GM21528 (cell line): ENCODE data around the gene AMBRA1.
"Not testable (repeated sequence)": the region's sequence is repeated elsewhere in the genome, so short reads cannot be mapped to it uniquely, and the experiment has no call there.

Source experiments
- ATAC-seq: cut with Tn5 transposase; IDR thresholded peaks from one replicate; pipeline ENCODE4 v1.9.1; 2021; ENCODE audit warnings: mild to moderate bottlenecking, moderate library complexity; ENCODE audit not compliant: unreplicated experiment, low FRiP score

Gene AMBRA1

DNA sequence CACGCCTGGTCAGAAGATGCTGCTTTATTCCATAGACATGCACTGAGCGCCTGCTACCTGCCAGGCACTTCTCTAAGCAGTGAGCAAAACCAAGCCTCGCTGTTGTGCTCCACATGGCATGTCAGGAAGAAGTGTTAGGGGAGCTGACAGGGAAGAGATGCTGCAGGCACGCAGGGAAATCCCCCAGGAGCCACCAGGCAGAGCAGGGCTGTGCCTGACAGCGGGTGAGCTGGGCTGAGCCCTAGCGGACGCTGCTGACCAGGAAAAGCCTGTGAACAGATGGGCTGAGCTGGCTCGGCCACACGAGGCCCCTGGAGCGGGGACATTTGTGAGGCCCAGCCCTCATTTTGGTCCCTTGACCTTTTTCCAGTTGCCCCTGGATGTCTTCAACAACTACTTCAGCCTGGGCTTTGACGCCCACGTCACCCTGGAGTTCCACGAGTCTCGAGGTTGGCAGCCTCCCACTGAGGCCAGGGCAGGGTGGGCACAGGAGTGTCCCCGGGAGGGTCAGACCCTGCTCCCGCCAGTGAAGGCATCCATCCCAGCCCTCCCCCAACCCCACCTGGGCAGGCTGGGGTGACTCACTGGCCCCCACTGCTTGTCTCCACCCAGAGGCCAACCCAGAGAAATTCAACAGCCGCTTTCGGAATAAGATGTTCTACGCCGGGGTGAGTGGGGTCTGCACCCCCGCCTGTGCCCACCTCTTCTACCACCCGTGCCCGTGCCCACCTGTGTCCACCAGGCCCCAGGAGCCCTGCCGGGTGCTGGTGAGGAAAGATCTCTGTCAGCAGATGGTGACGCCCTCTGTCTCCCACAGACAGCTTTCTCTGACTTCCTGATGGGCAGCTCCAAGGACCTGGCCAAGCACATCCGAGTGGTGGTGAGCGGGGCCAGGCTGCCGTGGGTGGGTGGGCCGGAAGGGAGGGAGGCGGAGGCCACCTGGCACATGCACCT, 219.8 kb downstream of the AMBRA1 start:
- ATAC-seq: no peak

DNA sequence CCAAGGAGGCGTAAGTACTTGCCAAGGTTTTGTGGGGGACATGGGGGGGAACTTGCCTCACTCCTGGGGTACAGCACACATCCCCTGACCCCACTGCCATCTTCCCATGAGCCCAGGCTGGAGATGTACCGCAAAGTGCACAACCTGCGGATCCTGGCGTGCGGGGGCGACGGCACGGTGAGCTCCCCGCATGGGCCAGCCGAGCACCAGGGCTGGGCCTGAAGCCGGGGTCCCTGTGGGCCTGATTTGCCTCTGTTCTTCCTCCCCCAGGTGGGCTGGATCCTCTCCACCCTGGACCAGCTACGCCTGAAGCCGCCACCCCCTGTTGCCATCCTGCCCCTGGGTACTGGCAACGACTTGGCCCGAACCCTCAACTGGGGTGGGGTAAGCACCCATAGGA, 221.3 kb downstream of the AMBRA1 start:
- not testable (repeated sequence) for ATAC-seq

- no peak for ATAC-seq
Measured at GRCh38 chr11:46372086-46372485, 221.7 kb downstream of the AMBRA1 start.

DNA sequence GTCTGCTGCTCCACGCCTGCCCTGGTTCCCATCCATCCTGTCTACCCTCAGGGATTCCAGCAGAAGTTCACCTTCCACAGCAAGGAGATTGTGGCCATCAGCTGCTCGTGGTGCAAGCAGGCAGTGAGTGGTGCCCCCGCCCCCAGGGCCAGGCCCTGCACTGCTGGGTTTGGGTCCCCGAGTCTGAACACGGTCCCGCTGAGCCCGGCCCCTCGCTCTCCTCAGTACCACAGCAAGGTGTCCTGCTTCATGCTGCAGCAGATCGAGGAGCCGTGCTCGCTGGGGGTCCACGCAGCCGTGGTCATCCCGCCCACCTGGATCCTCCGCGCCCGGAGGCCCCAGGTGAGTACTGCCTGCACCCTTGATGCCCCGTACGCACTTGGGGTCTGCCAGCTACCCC, 222.6 kb downstream of the AMBRA1 start:
- not testable (repeated sequence) for ATAC-seq

DNA sequence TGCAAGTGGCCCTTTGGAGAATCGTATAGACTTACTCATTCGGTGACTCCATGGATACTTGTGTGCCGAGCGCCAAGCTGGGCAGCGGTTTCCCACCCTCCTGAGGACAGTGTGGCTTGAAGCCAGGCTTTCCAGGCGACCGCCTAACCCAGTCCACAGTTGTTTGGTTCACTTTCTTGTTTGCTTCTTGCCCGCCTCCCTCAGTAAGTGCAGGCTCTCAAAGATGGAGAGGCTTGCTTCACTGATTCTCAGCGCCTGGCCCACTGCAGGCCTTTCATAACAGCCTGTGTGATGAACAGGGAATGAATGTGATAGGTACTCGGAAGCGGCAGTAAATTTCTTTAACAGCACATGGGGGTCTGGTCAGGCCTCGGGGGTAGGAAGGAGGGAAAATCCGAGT, 223.6 kb downstream of the AMBRA1 start:
- no peak for ATAC-seq

DNA sequence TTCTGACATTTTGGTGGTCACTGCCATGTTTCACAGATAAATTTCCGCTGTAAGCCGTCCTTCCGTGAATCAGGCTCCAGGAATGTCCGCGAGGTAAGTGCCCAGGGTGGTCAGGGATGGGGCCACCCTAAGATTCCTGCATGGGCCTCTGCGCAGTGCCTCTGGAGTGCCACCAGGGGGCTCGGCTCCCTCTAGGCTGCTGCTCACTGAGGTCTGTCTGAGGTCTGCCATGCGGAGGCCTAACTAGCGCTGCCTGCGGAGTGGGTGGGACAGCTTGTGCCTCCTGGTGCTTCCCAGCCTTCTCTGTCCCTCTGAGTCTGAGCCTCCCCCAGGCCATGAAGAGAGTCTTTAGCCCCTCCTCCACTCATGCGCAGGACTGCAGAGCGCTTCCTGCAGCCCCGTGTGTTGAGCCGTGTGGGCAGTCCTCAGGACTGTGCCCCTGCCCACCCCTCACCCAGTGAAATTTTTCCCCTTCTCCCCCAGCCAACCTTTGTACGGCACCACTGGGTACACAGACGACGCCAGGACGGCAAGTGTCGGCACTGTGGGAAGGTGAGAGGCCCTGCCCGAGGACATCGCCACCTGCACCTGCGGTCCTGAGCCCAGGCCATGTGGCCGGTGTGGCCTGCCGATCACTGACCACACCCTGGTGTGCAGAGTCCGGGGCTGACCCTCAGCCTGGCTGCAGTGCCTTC, 224.2 kb downstream of the AMBRA1 start:
- ATAC-seq: no peak

DNA sequence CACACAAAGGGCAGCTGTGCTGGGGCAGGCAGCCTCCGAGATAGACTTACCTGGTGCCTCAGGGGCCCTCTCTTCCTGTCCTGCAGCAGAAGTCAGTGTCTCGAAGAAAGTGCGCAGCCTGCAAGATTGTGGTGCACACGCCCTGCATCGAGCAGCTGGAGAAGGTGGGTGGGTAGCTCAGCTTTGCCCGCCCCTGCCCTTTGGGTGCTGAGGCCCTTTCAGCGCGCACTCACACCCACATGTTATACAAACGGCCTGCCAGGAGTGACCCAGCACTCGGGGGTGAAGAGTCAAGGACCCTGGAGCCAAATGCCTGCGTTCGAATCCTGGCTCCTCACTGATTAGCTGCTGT, 225.9 kb downstream of the AMBRA1 start:
- ATAC-seq: no peak

GRCh38 chr11:46367244-46367915, 226.4 kb downstream of the AMBRA1 start:
- ATAC-seq: no peak

GRCh38 chr11:46366661-46367161, 227.1 kb downstream of the AMBRA1 start:
- ATAC-seq: no peak

- ATAC-seq: no peak
Measured at GRCh38 chr11:46366260-46366659, 227.6 kb downstream of the AMBRA1 start.

GRCh38 chr11:46364791-46365190, 229.0 kb downstream of the AMBRA1 start:
- no peak for ATAC-seq

GRCh38 chr11:46364056-46364455, 229.8 kb downstream of the AMBRA1 start:
- ATAC-seq: no peak

DNA sequence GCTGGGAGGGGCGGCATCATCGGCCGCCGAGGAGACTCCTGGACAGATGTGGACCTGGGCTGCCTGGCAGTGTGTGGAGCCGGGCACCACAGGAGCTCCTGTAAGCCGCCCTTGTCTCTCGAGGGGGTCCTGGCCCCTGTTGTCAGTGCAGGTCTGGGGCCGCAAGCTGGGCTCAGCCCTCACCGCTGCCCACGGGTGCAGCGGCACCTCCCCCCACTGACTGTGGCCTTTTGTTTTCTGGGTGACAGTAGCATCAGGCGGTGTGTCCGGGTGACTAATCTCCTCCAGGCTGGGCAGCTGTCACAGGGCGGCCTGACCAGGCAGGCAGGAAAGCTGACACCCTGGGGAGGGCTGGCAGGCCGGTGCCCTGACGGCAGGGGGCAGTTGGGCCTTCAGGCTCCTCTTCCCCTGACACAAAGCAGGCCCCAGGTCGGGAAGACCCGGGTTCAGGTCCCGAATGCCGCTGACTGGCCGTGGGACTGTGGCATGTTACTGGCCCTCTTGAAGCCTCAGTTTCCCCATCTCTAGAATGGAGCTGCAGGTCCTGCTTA, 230.3 kb downstream of the AMBRA1 start:
- no peak for ATAC-seq

- ATAC-seq: no peak
Measured at GRCh38 chr11:46363031-46363407, 230.8 kb downstream of the AMBRA1 start.

GRCh38 chr11:46362156-46363030, 231.4 kb downstream of the AMBRA1 start:
- no peak for ATAC-seq

DNA sequence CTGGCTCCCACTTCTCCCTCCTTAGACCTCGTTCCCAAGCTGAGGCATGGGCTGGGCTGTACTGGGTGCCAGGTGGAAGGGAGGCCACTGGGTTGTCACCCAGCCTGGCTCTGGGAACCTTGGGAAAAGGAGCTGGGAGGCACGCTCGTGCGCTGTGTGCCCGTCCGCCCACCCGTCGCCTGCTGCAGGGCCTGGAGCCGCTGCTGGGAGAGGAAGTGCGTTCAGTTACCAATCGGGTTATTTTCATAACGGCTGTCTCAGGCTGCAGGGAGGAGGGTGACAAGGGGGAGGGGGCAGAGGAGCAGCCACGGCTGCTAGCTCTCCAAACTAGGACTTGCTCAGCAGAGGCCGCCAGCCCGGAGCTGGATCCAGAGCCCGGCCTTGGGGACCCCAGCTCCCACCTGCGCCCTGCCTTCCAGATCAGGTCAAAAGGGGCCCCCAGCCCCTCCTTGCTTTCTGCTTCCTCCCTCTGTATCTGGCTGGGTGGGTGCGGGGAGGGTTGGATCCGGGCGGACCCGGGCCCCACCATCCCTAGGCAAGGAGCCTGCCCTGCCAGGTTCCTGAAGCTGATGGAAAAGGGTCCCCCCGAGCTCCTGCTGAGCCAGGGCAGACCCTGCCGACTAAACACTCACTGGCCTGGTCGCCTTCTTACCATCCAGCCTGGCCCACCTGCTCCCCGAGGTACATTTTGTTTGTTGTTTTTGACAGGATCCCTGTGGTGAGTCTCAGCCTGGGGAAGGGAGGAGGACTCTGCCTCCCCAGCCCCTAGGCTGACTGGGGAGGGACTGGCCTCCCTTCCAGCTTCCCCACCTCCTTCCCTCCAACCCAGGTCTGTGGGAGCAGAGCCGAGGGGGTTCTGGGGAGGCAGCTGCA, 232.3 kb downstream of the AMBRA1 start:
- peak; percentile 76 for ATAC-seq

GRCh38 chr11:46360878-46361277, 232.9 kb downstream of the AMBRA1 start:
- ATAC-seq: no peak

DNA sequence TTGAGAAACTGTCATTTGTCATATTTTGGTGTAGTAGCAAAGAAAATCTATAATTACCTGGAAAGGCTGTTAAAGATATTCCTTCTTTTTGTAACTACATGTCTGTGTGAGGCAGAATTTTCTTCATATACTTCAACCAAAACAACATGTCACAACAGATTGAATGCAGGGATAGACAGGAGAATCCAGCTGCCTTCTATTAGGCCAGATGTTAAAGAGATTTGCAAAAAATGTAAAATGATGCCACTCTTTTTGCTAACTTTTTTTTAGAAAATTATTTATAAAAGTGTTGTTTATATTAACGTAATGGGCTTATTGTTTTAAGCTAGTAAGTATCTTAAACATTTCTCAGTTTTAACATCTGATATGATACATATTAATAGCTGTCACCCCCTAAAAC, 233.9 kb downstream of the AMBRA1 start:
- no peak for ATAC-seq

GRCh38 chr11:46357483-46357936, 236.3 kb downstream of the AMBRA1 start:
- no peak for ATAC-seq
